Astrocyte (in vitro differentiated cells and primary cell): ENCODE measurements around the gene CCS. TPM values are rescaled to one million over a fixed set of nuclear protein-coding genes. Genes with fewer than 3 reads are reported as not detected.

Experiments used
- DNase-seq: peaks from one replicate; pipeline ENCODE4 v3.0.0-alpha.2; 2010; ENCODE audit warnings: low read depth
- FAIRE-seq: peaks from 2 replicates; lab custom pipeline; 2011; peaks lifted over from hg19 to GRCh38; lab: Jason Lieb, UNC
- H2AFZ ChIP-seq: 2 replicates; pipeline ENCODE4 v1.6.0; 2012; ENCODE audit warnings: low read depth, low read length, inconsistent platforms
- H3K27ac ChIP-seq: 2 replicates; pipeline ENCODE4 v1.5.1; 2011; ENCODE audit warnings: low read depth, low read length, inconsistent platforms
- H3K27me3 ChIP-seq: 2 replicates; pipeline ENCODE4 v1.6.0; 2011; ENCODE audit warnings: low read length, inconsistent platforms; ENCODE audit not compliant: insufficient read depth
- H3K36me3 ChIP-seq: 2 replicates; pipeline ENCODE4 v1.5.1; 2011; ENCODE audit warnings: low read length, inconsistent platforms; ENCODE audit not compliant: insufficient read depth
- H3K4me1 ChIP-seq: 2 replicates; pipeline ENCODE4 v1.5.1; 2011; ENCODE audit warnings: low read length, inconsistent platforms; ENCODE audit not compliant: insufficient read depth
- H3K4me2 ChIP-seq: 2 replicates; pipeline ENCODE4 v1.6.0; 2012; ENCODE audit warnings: low read length, inconsistent platforms
- H3K4me3 ChIP-seq: 2 replicates; pipeline ENCODE4 v1.5.1; 2011; ENCODE audit warnings: low read depth, mild to moderate bottlenecking, low read length, inconsistent platforms; ENCODE audit not compliant: insufficient read depth
- H3K79me2 ChIP-seq: 2 replicates; pipeline ENCODE4 v1.6.0; 2012; ENCODE audit warnings: mild to moderate bottlenecking, low read length, inconsistent platforms; ENCODE audit not compliant: insufficient read depth
- H3K9ac ChIP-seq: 2 replicates; pipeline ENCODE4 v1.6.0; 2012; ENCODE audit warnings: mild to moderate bottlenecking, low read length, inconsistent platforms
- H3K9me3 ChIP-seq: 2 replicates; pipeline ENCODE4 v1.5.1; 2012; ENCODE audit warnings: low read depth, mild to moderate bottlenecking, low read length, inconsistent platforms; ENCODE audit not compliant: insufficient read depth
- H4K20me1 ChIP-seq: 2 replicates; pipeline ENCODE4 v1.6.0; 2012; ENCODE audit warnings: low read length, inconsistent platforms; ENCODE audit not compliant: insufficient read depth
- H3K27ac Mint-ChIP-seq: one replicate; pipeline ENCODE4 v1.8.0; 2021; ENCODE audit warnings: mild to moderate bottlenecking, mixed read lengths; ENCODE audit not compliant: unreplicated experiment
- H3K27me3 Mint-ChIP-seq: one replicate; pipeline ENCODE4 v1.8.0; 2021; ENCODE audit warnings: low read depth, mixed read lengths; ENCODE audit not compliant: unreplicated experiment
- H3K36me3 Mint-ChIP-seq: one replicate; pipeline ENCODE4 v1.8.0; 2021; ENCODE audit warnings: low read depth, mixed read lengths; ENCODE audit not compliant: unreplicated experiment
- H3K4me1 Mint-ChIP-seq: one replicate; pipeline ENCODE4 v1.8.0; 2021; ENCODE audit warnings: low read depth, mixed read lengths; ENCODE audit not compliant: unreplicated experiment
- H3K4me3 Mint-ChIP-seq: one replicate; pipeline ENCODE4 v1.8.0; 2021; ENCODE audit warnings: mild to moderate bottlenecking, moderate library complexity, mixed read lengths; ENCODE audit not compliant: unreplicated experiment
- H3K9me3 Mint-ChIP-seq: one replicate; pipeline ENCODE4 v1.8.0; 2021; ENCODE audit warnings: mild to moderate bottlenecking, mixed read lengths; ENCODE audit not compliant: unreplicated experiment
- CTCF ChIP-seq: IDR thresholded peaks from 2 replicates; pipeline ENCODE4 v1.5.1; 2011; ENCODE audit warnings: low read depth, mild to moderate bottlenecking, inconsistent platforms, low read length, moderate library complexity; ENCODE audit not compliant: insufficient read depth
- EZH2 ChIP-seq: IDR thresholded peaks from 2 replicates; pipeline ENCODE4 v1.6.1; 2012; ENCODE audit warnings: mild to moderate bottlenecking, low read length, inconsistent platforms; ENCODE audit not compliant: insufficient read depth
- total RNA-seq: library from RNA; stranded (reverse); gene quantifications from 2 replicates; pipeline ENCODE4 v1.2.1, GENCODE V29; 2021

Gene CCS
- total RNA-seq, 1 donor from 2014 or later, result 23.2 TPM

- Histone ChIP-seq H3K4me3 (no peak overlapping the region), H3K79me2 (peaks cover 86% of the 10 kb centered on the region), H3K4me1 (peaks cover 8% of the 10 kb centered on the region), H4K20me1 (peaks cover 87% of the 10 kb centered on the region), H2AFZ (no peak overlapping the region), H3K27ac (no peak overlapping the region), H3K9ac (no peak overlapping the region), H3K9me3 (no peaks in the 10 kb centered on the region), H3K27me3 (no peaks in the 10 kb centered on the region), H3K36me3 (peaks cover 40% of the 10 kb centered on the region), H3K4me2 (no peak overlapping the region)
- Mint-ChIP-seq H3K36me3 (peaks cover 32% of the 10 kb centered on the region), H3K9me3 (no peaks in the 10 kb centered on the region), H3K4me3 (no peak overlapping the region), H3K27ac (no peak overlapping the region), H3K27me3 (no peaks in the 10 kb centered on the region), H3K4me1 (peaks cover 20% of the 10 kb centered on the region)
- DNase-seq (no peak), FAIRE-seq (no peak)
- TF ChIP-seq EZH2 (no peak), CTCF (no peak)
Measured at GRCh38 chr11:66649903-66650302, 56.9 kb downstream of the CCS start.

GRCh38 chr11:66651016-66651415 lies 58.0 kb downstream of the CCS start:
- Histone ChIP-seq H3K9ac (no peak overlapping the region), H4K20me1 (peaks cover 82% of the 10 kb centered on the region), H3K9me3 (no peaks in the 10 kb centered on the region), H3K4me1 (peaks cover 8% of the 10 kb centered on the region), H2AFZ (no peak overlapping the region), H3K4me2 (no peak overlapping the region), H3K27me3 (no peaks in the 10 kb centered on the region), H3K79me2 (peaks cover 84% of the 10 kb centered on the region), H3K27ac (peak overlapping the region; percentile 36), H3K36me3 (peaks cover 28% of the 10 kb centered on the region), H3K4me3 (no peak overlapping the region)
- H3K9me3 Mint-ChIP-seq, result no peaks in the 10 kb centered on the region
- no peak for FAIRE-seq
- no peak overlapping the region for H3K4me3 Mint-ChIP-seq
- no peaks in the 10 kb centered on the region for H3K27me3 Mint-ChIP-seq
- no peak overlapping the region for H3K27ac Mint-ChIP-seq
- DNase-seq, result peak; percentile 43
- H3K36me3 Mint-ChIP-seq, result peaks cover 24% of the 10 kb centered on the region
- TF ChIP-seq EZH2 (no peak), CTCF (no peak)
- H3K4me1 Mint-ChIP-seq, result peaks cover 10% of the 10 kb centered on the region

GRCh38 chr11:66652651-66653050 lies 59.7 kb downstream of the CCS start:
- H2AFZ ChIP-seq, result no peak overlapping the region
- Mint-ChIP-seq H3K36me3 (peaks cover 17% of the 10 kb centered on the region), H3K27ac (peak overlapping the region; percentile 23), H3K27me3 (no peaks in the 10 kb centered on the region), H3K4me3 (no peak overlapping the region), H3K4me1 (peaks cover 6% of the 10 kb centered on the region), H3K9me3 (no peaks in the 10 kb centered on the region)
- H3K4me2 ChIP-seq, result peak overlapping the region; percentile 1
- H3K27ac ChIP-seq, result no peak overlapping the region
- no peak overlapping the region for H3K4me3 ChIP-seq
- no peak overlapping the region for H3K9ac ChIP-seq
- H3K4me1 ChIP-seq, result peaks cover 8% of the 10 kb centered on the region
- H3K79me2 ChIP-seq, result peaks cover 76% of the 10 kb centered on the region
- FAIRE-seq (no peak), DNase-seq (no peak)
- no peak for TF ChIP-seq EZH2
- no peak for TF ChIP-seq CTCF
- H3K9me3 ChIP-seq, result no peaks in the 10 kb centered on the region
- H3K27me3 ChIP-seq, result no peaks in the 10 kb centered on the region
- H3K36me3 ChIP-seq, result peaks cover 15% of the 10 kb centered on the region
- peaks cover 76% of the 10 kb centered on the region for H4K20me1 ChIP-seq
